WTC11 (cell line): ENCODE measurements around the gene MAMLD1.

Experiments
- CBFB ChIP-seq: sonication (generic); formaldehyde crosslinking; IDR thresholded peaks from 2 replicates; pipeline ENCODE4 v1.8.1; 2022; ENCODE audit warnings: mild to moderate bottlenecking, low read depth, missing genetic modification reagents
- CTCF ChIP-seq: fragments of 200-600 bp; IDR thresholded peaks from 2 replicates; pipeline ENCODE4 v1.8.0; 2022; ENCODE audit warnings: antibody characterized with exemption
- ESRRA ChIP-seq: sonication (generic); formaldehyde crosslinking; IDR thresholded peaks from 2 replicates; pipeline ENCODE4 v1.8.1; 2022; ENCODE audit warnings: mild to moderate bottlenecking, missing genetic modification reagents, borderline replicate concordance
- USF1 ChIP-seq: sonication (generic); formaldehyde crosslinking; IDR thresholded peaks from 2 replicates; pipeline ENCODE4 v1.8.0; 2022; ENCODE audit warnings: mild to moderate bottlenecking, missing genetic modification reagents
- TF ChIP-seq, protein P1 (sequence below): sonication (generic); formaldehyde crosslinking; IDR thresholded peaks from 2 replicates; pipeline ENCODE4 v1.8.0; 2023; ENCODE audit warnings: missing genetic modification reagents, mild to moderate bottlenecking, borderline replicate concordance

DNA sequence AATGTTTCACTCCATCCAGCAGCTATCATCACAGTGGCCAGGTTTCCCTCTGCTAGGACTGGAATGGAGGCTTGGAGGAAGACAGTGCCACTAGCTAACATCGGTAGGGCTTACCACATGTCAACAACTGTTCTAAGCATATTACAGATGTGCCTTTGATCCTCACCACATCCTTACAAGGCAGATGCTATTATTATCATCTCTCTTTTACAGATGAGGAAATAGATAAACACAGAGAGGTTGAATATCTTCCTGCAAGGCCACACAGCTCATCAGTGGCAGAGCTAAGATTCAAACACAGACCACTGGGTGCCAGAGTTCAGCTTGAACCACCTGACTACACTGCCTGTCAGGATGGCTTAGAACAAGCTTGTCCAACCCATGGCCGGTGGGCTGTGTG, 47.4 kb downstream of the MAMLD1 start:
- TF ChIP-seq CTCF: no peak
- TF ChIP-seq USF1 (CRISPR knock-in tag): no peak
- no peak for TF ChIP-seq CBFB
- no peak for TF ChIP-seq ESRRA (CRISPR knock-in tag)
- TF ChIP-seq, protein P1, sequence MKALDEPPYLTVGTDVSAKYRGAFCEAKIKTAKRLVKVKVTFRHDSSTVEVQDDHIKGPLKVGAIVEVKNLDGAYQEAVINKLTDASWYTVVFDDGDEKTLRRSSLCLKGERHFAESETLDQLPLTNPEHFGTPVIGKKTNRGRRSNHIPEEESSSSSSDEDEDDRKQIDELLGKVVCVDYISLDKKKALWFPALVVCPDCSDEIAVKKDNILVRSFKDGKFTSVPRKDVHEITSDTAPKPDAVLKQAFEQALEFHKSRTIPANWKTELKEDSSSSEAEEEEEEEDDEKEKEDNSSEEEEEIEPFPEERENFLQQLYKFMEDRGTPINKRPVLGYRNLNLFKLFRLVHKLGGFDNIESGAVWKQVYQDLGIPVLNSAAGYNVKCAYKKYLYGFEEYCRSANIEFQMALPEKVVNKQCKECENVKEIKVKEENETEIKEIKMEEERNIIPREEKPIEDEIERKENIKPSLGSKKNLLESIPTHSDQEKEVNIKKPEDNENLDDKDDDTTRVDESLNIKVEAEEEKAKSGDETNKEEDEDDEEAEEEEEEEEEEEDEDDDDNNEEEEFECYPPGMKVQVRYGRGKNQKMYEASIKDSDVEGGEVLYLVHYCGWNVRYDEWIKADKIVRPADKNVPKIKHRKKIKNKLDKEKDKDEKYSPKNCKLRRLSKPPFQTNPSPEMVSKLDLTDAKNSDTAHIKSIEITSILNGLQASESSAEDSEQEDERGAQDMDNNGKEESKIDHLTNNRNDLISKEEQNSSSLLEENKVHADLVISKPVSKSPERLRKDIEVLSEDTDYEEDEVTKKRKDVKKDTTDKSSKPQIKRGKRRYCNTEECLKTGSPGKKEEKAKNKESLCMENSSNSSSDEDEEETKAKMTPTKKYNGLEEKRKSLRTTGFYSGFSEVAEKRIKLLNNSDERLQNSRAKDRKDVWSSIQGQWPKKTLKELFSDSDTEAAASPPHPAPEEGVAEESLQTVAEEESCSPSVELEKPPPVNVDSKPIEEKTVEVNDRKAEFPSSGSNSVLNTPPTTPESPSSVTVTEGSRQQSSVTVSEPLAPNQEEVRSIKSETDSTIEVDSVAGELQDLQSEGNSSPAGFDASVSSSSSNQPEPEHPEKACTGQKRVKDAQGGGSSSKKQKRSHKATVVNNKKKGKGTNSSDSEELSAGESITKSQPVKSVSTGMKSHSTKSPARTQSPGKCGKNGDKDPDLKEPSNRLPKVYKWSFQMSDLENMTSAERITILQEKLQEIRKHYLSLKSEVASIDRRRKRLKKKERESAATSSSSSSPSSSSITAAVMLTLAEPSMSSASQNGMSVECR: no peak
